ENCODE results near the gene DOCK11. TPM values are rescaled to one million over a fixed set of nuclear protein-coding genes. Genes with fewer than 3 reads are reported as not detected.

DOCK11 gene
- total and polyA plus RNA-seq, 4 donors: 16.2 to 35.9 (median 16.7) TPM

GRCh38 chrX:118541482-118541881, 45.9 kb downstream of the DOCK11 start:
- WGBS (ENCODE audit: insufficient coverage): 69% methylated on average over 2 of the region's 3 CpGs
- no peaks in the 10 kb centered on the region for H3K27me3 ChIP-seq (ENCODE audit: control insufficient read depth, insufficient read depth, low read length)
- peaks cover 2% of the 10 kb centered on the region for H3K9me3 ChIP-seq (ENCODE audit: control insufficient read depth, insufficient read depth, low read length)
- H3K27ac ChIP-seq (ENCODE audit: low read depth, low read length): no peak overlapping the region
- no peak for DNase-seq (ENCODE audit: low read depth in 4 of 6, low spot score in 6 of 6)
- H3K36me3 ChIP-seq (ENCODE audit: control insufficient read depth, insufficient read depth, low read length): no peaks in the 10 kb centered on the region
- H3K4me3 ChIP-seq (ENCODE audit: low read depth, low read length): no peak overlapping the region
- no peaks in the 10 kb centered on the region for H3K4me1 ChIP-seq (ENCODE audit: control insufficient read depth, insufficient read depth, low read length)

GRCh38 chrX:118545510-118545909, 49.9 kb downstream of the DOCK11 start:
- H3K36me3 ChIP-seq (ENCODE audit: control insufficient read depth, insufficient read depth, low read length): no peaks in the 10 kb centered on the region
- no peak overlapping the region for H3K27ac ChIP-seq (ENCODE audit: low read depth, low read length)
- H3K4me1 ChIP-seq (ENCODE audit: control insufficient read depth, insufficient read depth, low read length): no peaks in the 10 kb centered on the region
- no peaks in the 10 kb centered on the region for H3K27me3 ChIP-seq (ENCODE audit: control insufficient read depth, insufficient read depth, low read length)
- WGBS (ENCODE audit: insufficient coverage): no CpG with 5 or more reads among the region's 5 CpGs
- DNase-seq (ENCODE audit: low read depth in 4 of 6, low spot score in 6 of 6): no peak
- H3K9me3 ChIP-seq (ENCODE audit: control insufficient read depth, insufficient read depth, low read length): no peaks in the 10 kb centered on the region
- H3K4me3 ChIP-seq (ENCODE audit: low read depth, low read length): no peak overlapping the region

GRCh38 chrX:118548841-118549240, 53.2 kb downstream of the DOCK11 start:
- DNase-seq (ENCODE audit: low read depth in 4 of 6, low spot score in 6 of 6): no peak
- WGBS (ENCODE audit: insufficient coverage): 85% methylated on average over 2 of the region's 3 CpGs
- no peaks in the 10 kb centered on the region for H3K4me1 ChIP-seq (ENCODE audit: control insufficient read depth, insufficient read depth, low read length)
- H3K4me3 ChIP-seq (ENCODE audit: low read depth, low read length): no peak overlapping the region
- no peaks in the 10 kb centered on the region for H3K27me3 ChIP-seq (ENCODE audit: control insufficient read depth, insufficient read depth, low read length)
- no peaks in the 10 kb centered on the region for H3K9me3 ChIP-seq (ENCODE audit: control insufficient read depth, insufficient read depth, low read length)
- no peaks in the 10 kb centered on the region for H3K36me3 ChIP-seq (ENCODE audit: control insufficient read depth, insufficient read depth, low read length)
- no peak overlapping the region for H3K27ac ChIP-seq (ENCODE audit: low read depth, low read length)

GRCh38 chrX:118550792-118551191, 55.2 kb downstream of the DOCK11 start:
- H3K27ac ChIP-seq (ENCODE audit: low read depth, low read length): no peak overlapping the region
- H3K4me1 ChIP-seq (ENCODE audit: control insufficient read depth, insufficient read depth, low read length): no peaks in the 10 kb centered on the region
- no peaks in the 10 kb centered on the region for H3K9me3 ChIP-seq (ENCODE audit: control insufficient read depth, insufficient read depth, low read length)
- WGBS (ENCODE audit: insufficient coverage): 43% methylated on average over 2 of the region's 2 CpGs
- no peaks in the 10 kb centered on the region for H3K27me3 ChIP-seq (ENCODE audit: control insufficient read depth, insufficient read depth, low read length)
- DNase-seq (ENCODE audit: low read depth in 4 of 6, low spot score in 6 of 6): no peak
- H3K4me3 ChIP-seq (ENCODE audit: low read depth, low read length): no peak overlapping the region
- H3K36me3 ChIP-seq (ENCODE audit: control insufficient read depth, insufficient read depth, low read length): no peaks in the 10 kb centered on the region

GRCh38 chrX:118551426-118551825, 55.8 kb downstream of the DOCK11 start:
- Histone ChIP-seq H3K36me3 (ENCODE audit: control insufficient read depth, insufficient read depth, low read length) (no peaks in the 10 kb centered on the region), H3K27me3 (ENCODE audit: control insufficient read depth, insufficient read depth, low read length) (no peaks in the 10 kb centered on the region), H3K4me1 (ENCODE audit: control insufficient read depth, insufficient read depth, low read length) (no peaks in the 10 kb centered on the region), H3K27ac (ENCODE audit: low read depth, low read length) (no peak overlapping the region), H3K4me3 (ENCODE audit: low read depth, low read length) (no peak overlapping the region), H3K9me3 (ENCODE audit: control insufficient read depth, insufficient read depth, low read length) (no peaks in the 10 kb centered on the region)
- WGBS (ENCODE audit: insufficient coverage): 95% methylated on average over 5 of the region's 6 CpGs
- DNase-seq (ENCODE audit: low read depth in 4 of 6, low spot score in 6 of 6): no peak

GRCh38 chrX:118552121-118552900, 56.7 kb downstream of the DOCK11 start:
- Histone ChIP-seq H3K36me3 (ENCODE audit: control insufficient read depth, insufficient read depth, low read length) (no peaks in the 10 kb centered on the region), H3K27me3 (ENCODE audit: control insufficient read depth, insufficient read depth, low read length) (no peaks in the 10 kb centered on the region), H3K27ac (ENCODE audit: low read depth, low read length) (no peak overlapping the region), H3K4me1 (ENCODE audit: control insufficient read depth, insufficient read depth, low read length) (no peaks in the 10 kb centered on the region), H3K4me3 (ENCODE audit: low read depth, low read length) (no peak overlapping the region), H3K9me3 (ENCODE audit: control insufficient read depth, insufficient read depth, low read length) (no peaks in the 10 kb centered on the region)
- DNase-seq (ENCODE audit: low read depth in 4 of 6, low spot score in 6 of 6): no peak
- 77% methylated on average over 4 of the region's 8 CpGs for WGBS (ENCODE audit: insufficient coverage)

GRCh38 chrX:118553042-118553710, 57.6 kb downstream of the DOCK11 start:
- H3K4me1 ChIP-seq (ENCODE audit: control insufficient read depth, insufficient read depth, low read length): no peaks in the 10 kb centered on the region
- WGBS (ENCODE audit: insufficient coverage): no CpG with 5 or more reads among the region's 2 CpGs
- no peaks in the 10 kb centered on the region for H3K27me3 ChIP-seq (ENCODE audit: control insufficient read depth, insufficient read depth, low read length)
- no peak for DNase-seq (ENCODE audit: low read depth in 4 of 6, low spot score in 6 of 6)
- no peaks in the 10 kb centered on the region for H3K36me3 ChIP-seq (ENCODE audit: control insufficient read depth, insufficient read depth, low read length)
- H3K9me3 ChIP-seq (ENCODE audit: control insufficient read depth, insufficient read depth, low read length): no peaks in the 10 kb centered on the region
- no peak overlapping the region for H3K4me3 ChIP-seq (ENCODE audit: low read depth, low read length)
- no peak overlapping the region for H3K27ac ChIP-seq (ENCODE audit: low read depth, low read length)

- 92% methylated on average over 2 of the region's 2 CpGs for WGBS (ENCODE audit: insufficient coverage)
- DNase-seq (ENCODE audit: low read depth in 4 of 6, low spot score in 6 of 6): no peak
Measured at GRCh38 chrX:118554511-118554910, 58.9 kb downstream of the DOCK11 start.

GRCh38 chrX:118558926-118559325, 63.3 kb downstream of the DOCK11 start:
- Histone ChIP-seq H3K27ac (ENCODE audit: low read depth, low read length) (no peak overlapping the region), H3K9me3 (ENCODE audit: control insufficient read depth, insufficient read depth, low read length) (no peaks in the 10 kb centered on the region)

More at GRCh38 chrX:118554511-118554910, 58.9 kb downstream of the DOCK11 start:
- Histone ChIP-seq H3K27ac (ENCODE audit: low read depth, low read length) (no peak overlapping the region), H3K4me1 (ENCODE audit: control insufficient read depth, insufficient read depth, low read length) (no peaks in the 10 kb centered on the region), H3K4me3 (ENCODE audit: low read depth, low read length) (no peak overlapping the region), H3K36me3 (ENCODE audit: control insufficient read depth, insufficient read depth, low read length) (no peaks in the 10 kb centered on the region), H3K9me3 (ENCODE audit: control insufficient read depth, insufficient read depth, low read length) (no peaks in the 10 kb centered on the region), H3K27me3 (ENCODE audit: control insufficient read depth, insufficient read depth, low read length) (no peaks in the 10 kb centered on the region)

GRCh38 chrX:118560489-118560888, 64.9 kb downstream of the DOCK11 start:
- 11% methylated on average over 1 of the region's 1 CpG for WGBS (ENCODE audit: insufficient coverage)
- H3K27me3 ChIP-seq (ENCODE audit: control insufficient read depth, insufficient read depth, low read length): no peaks in the 10 kb centered on the region
- DNase-seq (ENCODE audit: low read depth in 4 of 6, low spot score in 6 of 6): peak in 3 of 6 donors; percentile 1 to 32 (median 27)

More at GRCh38 chrX:118558926-118559325, 63.3 kb downstream of the DOCK11 start:
- DNase-seq (ENCODE audit: low read depth in 4 of 6, low spot score in 6 of 6): peak in 1 of 6 donors; percentile 79
- no peak overlapping the region for H3K4me3 ChIP-seq (ENCODE audit: low read depth, low read length)
- H3K36me3 ChIP-seq (ENCODE audit: control insufficient read depth, insufficient read depth, low read length): no peaks in the 10 kb centered on the region
- H3K27me3 ChIP-seq (ENCODE audit: control insufficient read depth, insufficient read depth, low read length): no peaks in the 10 kb centered on the region
- H3K4me1 ChIP-seq (ENCODE audit: control insufficient read depth, insufficient read depth, low read length): no peaks in the 10 kb centered on the region

More at GRCh38 chrX:118560489-118560888, 64.9 kb downstream of the DOCK11 start:
- no peaks in the 10 kb centered on the region for H3K4me1 ChIP-seq (ENCODE audit: control insufficient read depth, insufficient read depth, low read length)
- no peak overlapping the region for H3K4me3 ChIP-seq (ENCODE audit: low read depth, low read length)
- H3K27ac ChIP-seq (ENCODE audit: low read depth, low read length): no peak overlapping the region
- H3K9me3 ChIP-seq (ENCODE audit: control insufficient read depth, insufficient read depth, low read length): no peaks in the 10 kb centered on the region
- no peaks in the 10 kb centered on the region for H3K36me3 ChIP-seq (ENCODE audit: control insufficient read depth, insufficient read depth, low read length)

Data from spinal cord (tissue), 10 donors.